ENCODE measurements around the gene LPCAT2. TPM values are rescaled to one million over a fixed set of nuclear protein-coding genes. Genes with fewer than 3 reads are reported as not detected.

The LPCAT2 gene
- total RNA-seq, 3 donors from 2014 or later: 0.18 to 1.5 (median 0.79) TPM

Other genes starting within 250 kb of the LPCAT2 start
- not detected for gene IRX6, start 184.9 kb upstream of the LPCAT2 start, total RNA-seq
- under 1 TPM; 0.63 to 0.94 (median 0.87) TPM for gene MMP2, start 29.9 kb upstream of the LPCAT2 start, total RNA-seq
- gene CAPNS2, start 57.6 kb downstream of the LPCAT2 start, total RNA-seq: not detected
- gene SLC6A2, start 146.9 kb downstream of the LPCAT2 start, total RNA-seq: not detected

Measured in activated T-cell treated with anti-CD3 and anti-CD28 coated beads, Interleukin-2, amount 50 U/mL, for 4 hours (primary cell).